ENCODE data around the gene TMEM168. TPM values are rescaled to one million over a fixed set of nuclear protein-coding genes. Genes with fewer than 3 reads are reported as not detected.

TMEM168 gene
- total and polyA plus RNA-seq, 2 of the 13 experiments (the other 11 are each of a cell fraction or from before 2014, with no cell fraction given), result 8.7 to 15.7 TPM

DNA sequence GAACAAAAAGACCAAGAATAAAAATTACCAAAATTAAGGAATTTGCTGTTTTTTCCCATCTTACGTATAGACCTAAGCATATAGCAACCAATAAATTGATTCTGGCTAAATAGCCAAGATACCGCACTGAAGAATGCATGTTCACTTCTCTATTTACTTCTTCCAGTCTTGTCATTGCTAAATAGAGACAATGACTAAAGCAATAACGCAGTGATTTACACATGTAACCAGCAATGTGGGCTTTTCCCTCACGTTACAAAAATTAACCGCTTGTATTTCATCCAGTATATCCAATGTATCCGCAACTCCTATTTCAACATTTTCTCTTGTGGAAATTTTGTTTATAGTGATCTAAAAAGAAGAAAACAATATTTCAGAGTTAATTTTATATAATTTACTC, 5.6 kb downstream of the TMEM168 start:
- Histone ChIP-seq H3K4me2 (ENCODE audit: low read depth, low read length) (no peak overlapping the region), H3K36me3 (replicated peaks in 1 of 2; ENCODE audit: control insufficient read depth in 1 of 2, insufficient read depth in 2 of 2, low read length in 2 of 2) (0 out of 5 replicates have a peak, but pooled peaks cover 0 to 8% of the 10 kb centered on the region in 2 experiments), H3K27ac (ENCODE audit: extremely low read length, insufficient read depth, low read length) (no peak overlapping the region), H3K4me1 (ENCODE audit: insufficient read depth, low read length) (peaks cover 16% of the 10 kb centered on the region), H3K79me2 (ENCODE audit: insufficient read depth, low read length) (peaks cover 7% of the 10 kb centered on the region), H3K27me3 (ENCODE audit: control insufficient read depth in 1 of 2, insufficient read depth in 2 of 2, low read length in 2 of 2) (no peaks in the 10 kb centered on the region; a peak in 1 of 5 replicates), H3K9ac (ENCODE audit: insufficient read depth, low read depth, low read length) (no peak overlapping the region), H3K9me3 (ENCODE audit: low read length) (no peaks in the 10 kb centered on the region), H2AFZ (ENCODE audit: low read length) (no peak overlapping the region), H4K20me1 (ENCODE audit: insufficient read depth, low read length) (no peaks in the 10 kb centered on the region), H3K4me3 (replicated peaks in 1 of 3; ENCODE audit: insufficient read depth in 1 of 3, low read depth in 2 of 3, low read length in 3 of 3) (no peak overlapping the region)
- ChIA-PET CTCF (ENCODE audit: low intra/inter-chr PET ratio, low total read pairs) (no interaction called here), POLR2A (no interaction called here)
- ATAC-seq (no peak), FAIRE-seq (no peak), DNase-seq (ENCODE audit: low spot score) (no peak)
- no TSS peak for BruUV-seq (replicated peaks)
- intact Hi-C loops (cut with micrococcal nuclease; ENCODE audit: unreplicated experiment) (no loop called here), in situ Hi-C loops (cut with HindIII; ENCODE audit: extremely low pct_ligation_motif_present, low pct_unique_long_range_greater_than_20kb) (no loop called here)
- WGBS (ENCODE audit: low lambda C conversion rate), result 86% methylated on average over 6 of the region's 6 CpGs
- TF ChIP-seq ZNF557 (CRISPR knock-in tag; IDR thresholded peaks at IDR 0.05) (no peak), ZNF138 (CRISPR knock-in tag; IDR thresholded peaks at IDR 0.05; ENCODE audit: low read depth) (no peak), HOXD1 (CRISPR knock-in tag; IDR thresholded peaks at IDR 0.05) (no peak), AGO1 (IDR thresholded peaks at IDR 0.05; ENCODE audit: low read depth, low read length, poor library complexity, severe bottlenecking) (no peak)
- TF ChIP-seq, protein P1, sequence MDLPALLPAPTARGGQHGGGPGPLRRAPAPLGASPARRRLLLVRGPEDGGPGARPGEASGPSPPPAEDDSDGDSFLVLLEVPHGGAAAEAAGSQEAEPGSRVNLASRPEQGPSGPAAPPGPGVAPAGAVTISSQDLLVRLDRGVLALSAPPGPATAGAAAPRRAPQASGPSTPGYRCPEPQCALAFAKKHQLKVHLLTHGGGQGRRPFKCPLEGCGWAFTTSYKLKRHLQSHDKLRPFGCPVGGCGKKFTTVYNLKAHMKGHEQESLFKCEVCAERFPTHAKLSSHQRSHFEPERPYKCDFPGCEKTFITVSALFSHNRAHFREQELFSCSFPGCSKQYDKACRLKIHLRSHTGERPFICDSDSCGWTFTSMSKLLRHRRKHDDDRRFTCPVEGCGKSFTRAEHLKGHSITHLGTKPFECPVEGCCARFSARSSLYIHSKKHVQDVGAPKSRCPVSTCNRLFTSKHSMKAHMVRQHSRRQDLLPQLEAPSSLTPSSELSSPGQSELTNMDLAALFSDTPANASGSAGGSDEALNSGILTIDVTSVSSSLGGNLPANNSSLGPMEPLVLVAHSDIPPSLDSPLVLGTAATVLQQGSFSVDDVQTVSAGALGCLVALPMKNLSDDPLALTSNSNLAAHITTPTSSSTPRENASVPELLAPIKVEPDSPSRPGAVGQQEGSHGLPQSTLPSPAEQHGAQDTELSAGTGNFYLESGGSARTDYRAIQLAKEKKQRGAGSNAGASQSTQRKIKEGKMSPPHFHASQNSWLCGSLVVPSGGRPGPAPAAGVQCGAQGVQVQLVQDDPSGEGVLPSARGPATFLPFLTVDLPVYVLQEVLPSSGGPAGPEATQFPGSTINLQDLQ (CRISPR knock-in tag; IDR thresholded peaks at IDR 0.05), result no peak
- TF ChIP-seq, protein P2, sequence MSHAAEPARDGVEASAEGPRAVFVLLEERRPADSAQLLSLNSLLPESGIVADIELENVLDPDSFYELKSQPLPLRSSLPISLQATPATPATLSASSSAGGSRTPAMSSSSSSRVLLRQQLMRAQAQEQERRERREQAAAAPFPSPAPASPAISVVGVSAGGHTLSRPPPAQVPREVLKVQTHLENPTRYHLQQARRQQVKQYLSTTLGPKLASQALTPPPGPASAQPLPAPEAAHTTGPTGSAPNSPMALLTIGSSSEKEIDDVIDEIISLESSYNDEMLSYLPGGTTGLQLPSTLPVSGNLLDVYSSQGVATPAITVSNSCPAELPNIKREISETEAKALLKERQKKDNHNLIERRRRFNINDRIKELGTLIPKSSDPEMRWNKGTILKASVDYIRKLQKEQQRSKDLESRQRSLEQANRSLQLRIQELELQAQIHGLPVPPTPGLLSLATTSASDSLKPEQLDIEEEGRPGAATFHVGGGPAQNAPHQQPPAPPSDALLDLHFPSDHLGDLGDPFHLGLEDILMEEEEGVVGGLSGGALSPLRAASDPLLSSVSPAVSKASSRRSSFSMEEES (CRISPR knock-in tag; IDR thresholded peaks at IDR 0.05), result no peak
